HepG2 (cell line): ENCODE measurements around the gene INHBE. TPM values are rescaled to one million over a fixed set of nuclear protein-coding genes. Genes with fewer than 3 reads are reported as not detected.
A peak's percentile ranks its signal among the peaks of the same experiment; 100 is the strongest.

ENCODE experiments used
- ATAC-seq: fragments of 200-7000 bp; cut with Tn5 transposase; 3 replicates; pipeline ENCODE4 v1.9.1; 2020; ENCODE audit warnings: mild to moderate bottlenecking, moderate library complexity
- BruUV-seq: library from RNA; stranded (reverse); fragments of 400-500 nt; replicated peaks from 2 replicates; lab custom pipeline; 2021; lab: Mats Ljungman, UMichigan
- CTCF ChIA-PET: fragments of 300-600 bp; formaldehyde crosslinking; extraction: SDS; loops from one replicate; lab custom pipeline; 2021; ENCODE audit warnings: low total read pairs, inconsistent platforms, low intra/inter-chr PET ratio; lab: Yijun Ruan, JAX
- POLR2A ChIA-PET: fragments of 350-600 bp; sonication (Branson Sonifier 250); formaldehyde crosslinking; loops from one replicate; lab custom pipeline; 2020; ENCODE audit warnings: antibody characterized with exemption, inconsistent platforms; lab: Yijun Ruan, JAX
- DNase-seq: peaks from one replicate; pipeline ENCODE4 v3.0.0-alpha.2; 2015; ENCODE audit warnings: low spot score
- FAIRE-seq: peaks from 3 replicates; lab custom pipeline; 2011; peaks lifted over from hg19 to GRCh38; lab: Jason Lieb, UNC
- H2AFZ ChIP-seq: one replicate; pipeline ENCODE4 v1.6.1; 2011; ENCODE audit warnings: low read length, inconsistent platforms
- H3K27ac ChIP-seq: fragments of 300-600 bp; 3 replicates; pipeline ENCODE4 v1.8.0; 2011; ENCODE audit warnings: mixed run types, mild to moderate bottlenecking, mixed read lengths, low read length, inconsistent platforms; ENCODE audit not compliant: insufficient read depth; ENCODE audit errors: extremely low read length
- H3K27me3 ChIP-seq, 2 experiments: fragments of 200-600 bp in 1 of 2; 2 replicates in 1 of 2; 3 replicates in 1 of 2; pipeline versions ENCODE4 v1.6.0 to v1.8.0; 2011; ENCODE audit warnings: low read length in 2 of 2, mild to moderate bottlenecking in 2 of 2, moderate library complexity in 2 of 2, inconsistent platforms in 1 of 2; ENCODE audit not compliant: insufficient read depth in 2 of 2, control insufficient read depth in 1 of 2
- H3K36me3 ChIP-seq, 2 experiments: fragments of 200-600 bp in 1 of 2; replicated peaks in 1 of 2; 2 replicates in 1 of 2; 3 replicates in 1 of 2; pipeline versions ENCODE4 v1.5.1 to v1.8.0; 2011; ENCODE audit warnings: low read length in 2 of 2, inconsistent platforms in 1 of 2; ENCODE audit not compliant: insufficient read depth in 2 of 2, control insufficient read depth in 1 of 2
- H3K4me1 ChIP-seq: 2 replicates; pipeline ENCODE4 v1.5.1; 2012; ENCODE audit warnings: low read length, inconsistent platforms; ENCODE audit not compliant: insufficient read depth
- H3K4me2 ChIP-seq: 2 replicates; pipeline ENCODE4 v1.6.0; 2011; ENCODE audit warnings: low read depth, low read length, inconsistent platforms
- H3K4me3 ChIP-seq, 3 experiments: fragments of 200-600 bp in 1 of 3; sonication (generic), shearing (Covaris generic) in 1 of 3; replicated peaks in 1 of 3; 2 replicates each; pipeline ENCODE4 v1.5.1; 2011 to 2016; ENCODE audit warnings: low read length in 3 of 3, inconsistent platforms in 2 of 3, low read depth in 2 of 3, mild to moderate bottlenecking in 2 of 3, control low read depth in 1 of 3, mixed read lengths in 1 of 3; ENCODE audit not compliant: insufficient read depth in 1 of 3
- H3K79me2 ChIP-seq: one replicate; pipeline ENCODE4 v1.6.1; 2011; ENCODE audit warnings: low read length, inconsistent platforms; ENCODE audit not compliant: insufficient read depth
- H3K9ac ChIP-seq: 2 replicates; pipeline ENCODE4 v1.6.0; 2011; ENCODE audit warnings: mild to moderate bottlenecking, low read depth, low read length, inconsistent platforms; ENCODE audit not compliant: insufficient read depth
- H3K9me3 ChIP-seq: 2 replicates; pipeline ENCODE4 v1.5.1; 2012; ENCODE audit warnings: mild to moderate bottlenecking, low read length
- H4K20me1 ChIP-seq: 2 replicates; pipeline ENCODE4 v1.6.0; 2011; ENCODE audit warnings: inconsistent platforms, mild to moderate bottlenecking, low read length, moderate library complexity; ENCODE audit not compliant: insufficient read depth
- DMAP1 ChIP-seq: IDR thresholded peaks from 2 replicates; pipeline ENCODE4 v1.6.1; 2016
- KDM5A ChIP-seq: fragments of 200-600 bp; sonication (generic); IDR thresholded peaks from 2 replicates; pipeline ENCODE4 v1.7.0; 2018; ENCODE audit warnings: antibody characterized with exemption, mild to moderate bottlenecking, low read length, borderline replicate concordance
- MAFF ChIP-seq: IDR thresholded peaks from 2 replicates; pipeline ENCODE4 v1.6.1; 2011; ENCODE audit warnings: low read depth, low read length, improper control_type of control experiment
- POLR2AphosphoS5 ChIP-seq: IDR thresholded peaks from 2 replicates; pipeline ENCODE4 v1.6.1; 2012; ENCODE audit warnings: low read depth, low read length
- PRMT3 ChIP-seq: sonication (generic); formaldehyde crosslinking; IDR thresholded peaks from 2 replicates; pipeline ENCODE4 v1.8.1; 2022; ENCODE audit warnings: low read depth, mild to moderate bottlenecking, moderate library complexity, missing genetic modification reagents, borderline replicate concordance
- SNAI1 ChIP-seq: sonication (generic); formaldehyde crosslinking; IDR thresholded peaks from 2 replicates; pipeline ENCODE4 v1.5.0; 2020; ENCODE audit warnings: mild to moderate bottlenecking, missing genetic modification reagents, borderline replicate concordance
- ZBTB38 ChIP-seq: sonication (generic); formaldehyde crosslinking; IDR thresholded peaks from 2 replicates; pipeline ENCODE4 v1.5.1; 2020; ENCODE audit warnings: mild to moderate bottlenecking, missing genetic modification reagents
- ZNF850 ChIP-seq: sonication (generic); formaldehyde crosslinking; conservative IDR thresholded peaks from 2 replicates; pipeline ENCODE4 v1.9.0; 2021; ENCODE audit warnings: mild to moderate bottlenecking, missing genetic modification reagents
- WGBS: methylation state at CpG from one replicate; pipeline ENCODE4 v1.1.6; 2017; ENCODE audit warnings: low lambda C conversion rate; 5-methylcytosine and 5-hydroxymethylcytosine counted together
- in situ Hi-C: cut with HindIII; loops from 2 replicates; pipeline ENCODE4 v1.10.0; 2017; ENCODE audit warnings: low pct_unique_long_range_greater_than_20kb; ENCODE audit not compliant: extremely low pct_ligation_motif_present
- intact Hi-C: fragments of 100-400 bp; cut with micrococcal nuclease; formaldehyde crosslinking; loops from one replicate; pipeline ENCODE4 v1.10.0; 2022; ENCODE audit not compliant: unreplicated experiment
- polyA plus RNA-seq, 8 experiments: library from polyadenylated mRNA; depleted of rRNA in 3 of 8; stranded (reverse) in 7 of 8; unstranded in 1 of 8; fragments of >200 nt; fragmentation: Illumina TruSeq in 4 of 8; extraction: Trizol in 4 of 8; gene quantifications; 2 replicates each; pipeline versions ENCODE4 v1.2.1 to v1.2.3, GENCODE V29; 2011 to 2016; ENCODE audit warnings: low read depth in 4 of 8, missing spikeins in 1 of 8, mixed read lengths in 1 of 8; ENCODE audit not compliant: insufficient read depth in 1 of 8
- total RNA-seq, 5 experiments: library from RNA; depleted of rRNA; stranded (reverse); fragments of >200 nt; fragmentation: Illumina TruSeq; extraction: Trizol; gene quantifications; 2 replicates each; pipeline ENCODE4 v1.2.3, GENCODE V29; 2016; ENCODE audit warnings: low read depth in 1 of 5
- TF ChIP-seq, protein P1 (sequence below): sonication (generic); formaldehyde crosslinking; IDR thresholded peaks from 2 replicates; pipeline ENCODE4 v1.5.0; 2020; ENCODE audit warnings: missing genetic modification reagents
- TF ChIP-seq, protein P2 (sequence below): sonication (generic); formaldehyde crosslinking; IDR thresholded peaks from 2 replicates; pipeline ENCODE4 v1.5.0; 2020; ENCODE audit warnings: mild to moderate bottlenecking, missing genetic modification reagents, borderline replicate concordance
- TF ChIP-seq, protein P3 (sequence below): sonication (generic); formaldehyde crosslinking; IDR thresholded peaks from 2 replicates; pipeline ENCODE4 v1.4.0; 2020; ENCODE audit warnings: missing genetic modification reagents

INHBE gene
- total and polyA plus RNA-seq, 2 of the 13 experiments (the other 11 are each of a cell fraction or from before 2014, with no cell fraction given), result 17.0 to 32.0 TPM

DNA sequence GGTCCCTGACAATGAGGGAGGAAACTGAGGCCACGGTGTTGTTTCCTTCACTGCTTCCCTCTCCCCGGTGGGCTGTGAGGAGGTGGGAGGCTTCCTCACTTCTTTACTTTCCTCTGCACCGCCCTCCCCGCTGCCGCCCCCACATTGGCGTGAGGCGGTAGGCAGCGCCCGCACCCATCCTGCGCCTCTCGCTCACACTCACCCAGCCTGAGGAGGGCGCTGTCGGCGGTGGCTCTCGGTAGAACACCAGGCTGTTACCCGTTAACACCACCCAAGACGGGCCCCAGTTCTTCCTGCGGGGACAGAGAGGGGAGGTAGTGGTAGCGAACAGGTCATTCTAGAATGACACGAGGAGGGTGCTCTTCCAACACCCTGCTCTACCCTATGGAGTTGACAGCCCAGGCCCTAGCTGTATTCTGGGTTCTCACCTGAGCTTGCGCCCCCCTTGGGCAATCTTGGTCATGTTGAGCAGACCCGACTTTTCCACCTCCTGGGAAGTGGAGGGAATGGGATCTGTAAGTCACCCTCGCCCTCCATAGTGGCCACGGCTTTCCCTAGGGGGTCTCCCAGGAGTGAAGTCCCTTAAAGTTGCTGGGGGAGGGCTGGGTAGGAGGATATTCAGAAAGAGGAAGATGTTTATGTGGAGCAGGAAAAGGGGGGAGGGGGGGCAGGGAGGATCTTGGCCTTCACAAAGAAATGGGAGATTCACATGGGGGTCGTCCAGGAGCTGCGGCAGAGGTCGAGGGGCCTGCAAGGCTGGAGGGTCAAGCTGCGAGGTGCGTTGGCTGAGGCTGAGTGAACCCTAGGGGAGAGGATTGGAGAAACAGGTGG lies 21.3 kb downstream of the INHBE start:
- ATAC-seq (peak; percentile 6; the same call in 1 of the 3 replicates), DNase-seq (no peak), FAIRE-seq (no peak)
- Histone ChIP-seq H3K4me2 (peak overlapping the region; percentile 67), H4K20me1 (no peaks in the 10 kb centered on the region), H3K4me1 (peaks cover 38% of the 10 kb centered on the region), H3K4me3 (peak overlapping the region in 2 of 3 experiments; percentile 27 to 63; a peak in 3 of 6 replicates), H3K9ac (no peak overlapping the region), H3K79me2 (no peaks in the 10 kb centered on the region), H3K27ac (no peak overlapping the region), H3K36me3 (no peaks in the 10 kb centered on the region), H2AFZ (no peak overlapping the region), H3K9me3 (no peaks in the 10 kb centered on the region), H3K27me3 (peaks cover 8 to 74% of the 10 kb centered on the region in 2 experiments)
- POLR2A ChIA-PET, result interaction anchor here (1.1 kb wide), 1 partner anchor 45 kb away, joined by 4 read pairs; the partner anchor contains the start of gene DDIT3
- BruUV-seq, result no TSS peak
- WGBS, result 79% methylated on average over 29 of the region's 29 CpGs
- in situ Hi-C loops, result no loop called here
- CTCF ChIA-PET, result no interaction called here
- intact Hi-C loops, result no loop called here
- TF ChIP-seq SNAI1 (CRISPR knock-in tag), result no peak
- TF ChIP-seq ZBTB38 (CRISPR knock-in tag), result no peak
- TF ChIP-seq PRMT3 (CRISPR knock-in tag), result no peak
- TF ChIP-seq, protein P1, sequence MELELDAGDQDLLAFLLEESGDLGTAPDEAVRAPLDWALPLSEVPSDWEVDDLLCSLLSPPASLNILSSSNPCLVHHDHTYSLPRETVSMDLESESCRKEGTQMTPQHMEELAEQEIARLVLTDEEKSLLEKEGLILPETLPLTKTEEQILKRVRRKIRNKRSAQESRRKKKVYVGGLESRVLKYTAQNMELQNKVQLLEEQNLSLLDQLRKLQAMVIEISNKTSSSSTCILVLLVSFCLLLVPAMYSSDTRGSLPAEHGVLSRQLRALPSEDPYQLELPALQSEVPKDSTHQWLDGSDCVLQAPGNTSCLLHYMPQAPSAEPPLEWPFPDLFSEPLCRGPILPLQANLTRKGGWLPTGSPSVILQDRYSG (CRISPR knock-in tag), result no peak
- TF ChIP-seq POLR2AphosphoS5, result no peak
- TF ChIP-seq KDM5A, result no peak
- TF ChIP-seq, protein P2, sequence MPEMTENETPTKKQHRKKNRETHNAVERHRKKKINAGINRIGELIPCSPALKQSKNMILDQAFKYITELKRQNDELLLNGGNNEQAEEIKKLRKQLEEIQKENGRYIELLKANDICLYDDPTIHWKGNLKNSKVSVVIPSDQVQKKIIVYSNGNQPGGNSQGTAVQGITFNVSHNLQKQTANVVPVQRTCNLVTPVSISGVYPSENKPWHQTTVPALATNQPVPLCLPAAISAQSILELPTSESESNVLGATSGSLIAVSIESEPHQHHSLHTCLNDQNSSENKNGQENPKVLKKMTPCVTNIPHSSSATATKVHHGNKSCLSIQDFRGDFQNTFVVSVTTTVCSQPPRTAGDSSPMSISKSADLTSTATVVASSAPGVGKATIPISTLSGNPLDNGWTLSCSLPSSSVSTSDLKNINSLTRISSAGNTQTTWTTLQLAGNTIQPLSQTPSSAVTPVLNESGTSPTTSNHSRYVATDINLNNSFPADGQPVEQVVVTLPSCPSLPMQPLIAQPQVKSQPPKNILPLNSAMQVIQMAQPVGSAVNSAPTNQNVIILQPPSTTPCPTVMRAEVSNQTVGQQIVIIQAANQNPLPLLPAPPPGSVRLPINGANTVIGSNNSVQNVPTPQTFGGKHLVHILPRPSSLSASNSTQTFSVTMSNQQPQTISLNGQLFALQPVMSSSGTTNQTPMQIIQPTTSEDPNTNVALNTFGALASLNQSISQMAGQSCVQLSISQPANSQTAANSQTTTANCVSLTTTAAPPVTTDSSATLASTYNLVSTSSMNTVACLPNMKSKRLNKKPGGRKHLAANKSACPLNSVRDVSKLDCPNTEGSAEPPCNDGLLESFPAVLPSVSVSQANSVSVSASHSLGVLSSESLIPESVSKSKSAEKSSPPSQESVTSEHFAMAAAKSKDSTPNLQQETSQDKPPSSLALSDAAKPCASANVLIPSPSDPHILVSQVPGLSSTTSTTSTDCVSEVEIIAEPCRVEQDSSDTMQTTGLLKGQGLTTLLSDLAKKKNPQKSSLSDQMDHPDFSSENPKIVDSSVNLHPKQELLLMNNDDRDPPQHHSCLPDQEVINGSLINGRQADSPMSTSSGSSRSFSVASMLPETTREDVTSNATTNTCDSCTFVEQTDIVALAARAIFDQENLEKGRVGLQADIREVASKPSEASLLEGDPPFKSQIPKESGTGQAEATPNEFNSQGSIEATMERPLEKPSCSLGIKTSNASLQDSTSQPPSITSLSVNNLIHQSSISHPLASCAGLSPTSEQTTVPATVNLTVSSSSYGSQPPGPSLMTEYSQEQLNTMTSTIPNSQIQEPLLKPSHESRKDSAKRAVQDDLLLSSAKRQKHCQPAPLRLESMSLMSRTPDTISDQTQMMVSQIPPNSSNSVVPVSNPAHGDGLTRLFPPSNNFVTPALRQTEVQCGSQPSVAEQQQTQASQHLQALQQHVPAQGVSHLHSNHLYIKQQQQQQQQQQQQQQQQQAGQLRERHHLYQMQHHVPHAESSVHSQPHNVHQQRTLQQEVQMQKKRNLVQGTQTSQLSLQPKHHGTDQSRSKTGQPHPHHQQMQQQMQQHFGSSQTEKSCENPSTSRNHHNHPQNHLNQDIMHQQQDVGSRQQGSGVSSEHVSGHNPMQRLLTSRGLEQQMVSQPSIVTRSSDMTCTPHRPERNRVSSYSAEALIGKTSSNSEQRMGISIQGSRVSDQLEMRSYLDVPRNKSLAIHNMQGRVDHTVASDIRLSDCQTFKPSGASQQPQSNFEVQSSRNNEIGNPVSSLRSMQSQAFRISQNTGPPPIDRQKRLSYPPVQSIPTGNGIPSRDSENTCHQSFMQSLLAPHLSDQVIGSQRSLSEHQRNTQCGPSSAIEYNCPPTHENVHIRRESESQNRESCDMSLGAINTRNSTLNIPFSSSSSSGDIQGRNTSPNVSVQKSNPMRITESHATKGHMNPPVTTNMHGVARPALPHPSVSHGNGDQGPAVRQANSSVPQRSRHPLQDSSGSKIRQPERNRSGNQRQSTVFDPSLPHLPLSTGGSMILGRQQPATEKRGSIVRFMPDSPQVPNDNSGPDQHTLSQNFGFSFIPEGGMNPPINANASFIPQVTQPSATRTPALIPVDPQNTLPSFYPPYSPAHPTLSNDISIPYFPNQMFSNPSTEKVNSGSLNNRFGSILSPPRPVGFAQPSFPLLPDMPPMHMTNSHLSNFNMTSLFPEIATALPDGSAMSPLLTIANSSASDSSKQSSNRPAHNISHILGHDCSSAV, result no peak
- TF ChIP-seq ZNF850, result no peak
- no peak for TF ChIP-seq DMAP1 (CRISPR knock-in tag)
- TF ChIP-seq, protein P3, sequence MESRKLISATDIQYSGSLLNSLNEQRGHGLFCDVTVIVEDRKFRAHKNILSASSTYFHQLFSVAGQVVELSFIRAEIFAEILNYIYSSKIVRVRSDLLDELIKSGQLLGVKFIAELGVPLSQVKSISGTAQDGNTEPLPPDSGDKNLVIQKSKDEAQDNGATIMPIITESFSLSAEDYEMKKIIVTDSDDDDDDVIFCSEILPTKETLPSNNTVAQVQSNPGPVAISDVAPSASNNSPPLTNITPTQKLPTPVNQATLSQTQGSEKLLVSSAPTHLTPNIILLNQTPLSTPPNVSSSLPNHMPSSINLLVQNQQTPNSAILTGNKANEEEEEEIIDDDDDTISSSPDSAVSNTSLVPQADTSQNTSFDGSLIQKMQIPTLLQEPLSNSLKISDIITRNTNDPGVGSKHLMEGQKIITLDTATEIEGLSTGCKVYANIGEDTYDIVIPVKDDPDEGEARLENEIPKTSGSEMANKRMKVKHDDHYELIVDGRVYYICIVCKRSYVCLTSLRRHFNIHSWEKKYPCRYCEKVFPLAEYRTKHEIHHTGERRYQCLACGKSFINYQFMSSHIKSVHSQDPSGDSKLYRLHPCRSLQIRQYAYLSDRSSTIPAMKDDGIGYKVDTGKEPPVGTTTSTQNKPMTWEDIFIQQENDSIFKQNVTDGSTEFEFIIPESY (CRISPR knock-in tag), result peak; percentile 78
- no peak for TF ChIP-seq MAFF
